HG03159 (cell line): ENCODE results near the gene C6orf89.
"Not testable (repeated sequence)": the region's sequence is repeated elsewhere in the genome, so short reads cannot be mapped to it uniquely, and the experiment has no call there.

ENCODE experiments used
- ATAC-seq: cut with Tn5 transposase; IDR thresholded peaks from one replicate; pipeline ENCODE4 v1.9.1; 2021; ENCODE audit warnings: mild to moderate bottlenecking, moderate library complexity; ENCODE audit not compliant: unreplicated experiment

C6orf89 gene

DNA sequence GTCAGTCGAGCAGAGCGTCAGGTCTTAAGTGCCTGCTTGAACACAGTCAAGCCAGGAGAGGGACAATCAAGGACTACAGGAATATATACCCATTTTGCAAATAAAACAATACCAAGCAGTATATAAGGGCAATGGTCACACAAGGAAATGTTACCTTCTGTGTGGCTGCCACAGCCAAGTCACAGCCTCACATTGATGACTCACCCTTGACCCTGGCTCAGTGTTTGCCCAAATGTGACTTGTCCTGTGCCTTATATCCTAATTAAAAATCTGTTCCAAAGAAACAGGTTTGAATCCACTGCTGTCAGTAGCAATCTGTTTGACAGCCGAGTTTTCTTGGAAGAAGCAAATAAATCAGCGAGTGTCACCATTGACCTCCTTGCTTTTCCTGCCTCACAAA is 34.3 kb downstream of the C6orf89 start:
- ATAC-seq: no peak

DNA sequence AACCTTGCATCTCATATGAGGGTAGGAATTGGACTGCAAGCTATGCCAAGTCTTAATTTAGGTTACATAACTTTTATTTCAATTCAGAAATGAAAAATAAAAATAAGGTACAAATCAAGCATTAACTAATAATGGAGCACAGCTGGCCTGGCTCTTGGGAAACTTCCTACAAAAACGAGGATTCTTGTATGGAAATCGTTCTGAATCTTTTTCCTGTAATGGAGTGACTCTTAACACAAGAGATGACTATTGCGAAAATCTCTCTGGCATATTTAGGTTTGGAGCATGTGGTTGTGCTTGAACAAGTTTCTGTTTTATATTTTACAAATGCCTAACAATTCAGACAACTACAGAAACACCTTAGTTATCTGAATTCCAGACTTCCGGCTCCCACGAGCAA is 34.8 kb downstream of the C6orf89 start:
- ATAC-seq: no peak

DNA sequence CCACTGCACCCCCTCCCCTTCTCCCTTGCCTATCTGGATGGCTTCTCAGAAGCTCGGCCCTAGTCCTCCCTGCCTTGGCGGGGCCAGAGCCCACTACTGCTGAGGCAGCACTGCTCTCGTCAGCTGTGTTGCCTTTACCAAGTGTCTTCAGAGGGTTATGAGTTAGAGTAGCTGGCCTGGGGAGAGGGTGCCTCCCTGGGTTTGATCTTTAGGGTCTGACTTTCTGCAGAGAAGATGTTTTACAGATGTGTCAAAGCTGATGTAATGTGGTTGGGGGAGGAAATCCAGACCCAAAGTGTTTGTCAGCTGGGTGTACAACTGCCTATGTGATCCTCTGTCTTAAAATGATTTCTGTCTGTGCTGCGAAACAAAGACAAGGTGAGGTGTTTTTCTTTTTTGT is 38.4 kb downstream of the C6orf89 start:
- ATAC-seq: no peak

DNA sequence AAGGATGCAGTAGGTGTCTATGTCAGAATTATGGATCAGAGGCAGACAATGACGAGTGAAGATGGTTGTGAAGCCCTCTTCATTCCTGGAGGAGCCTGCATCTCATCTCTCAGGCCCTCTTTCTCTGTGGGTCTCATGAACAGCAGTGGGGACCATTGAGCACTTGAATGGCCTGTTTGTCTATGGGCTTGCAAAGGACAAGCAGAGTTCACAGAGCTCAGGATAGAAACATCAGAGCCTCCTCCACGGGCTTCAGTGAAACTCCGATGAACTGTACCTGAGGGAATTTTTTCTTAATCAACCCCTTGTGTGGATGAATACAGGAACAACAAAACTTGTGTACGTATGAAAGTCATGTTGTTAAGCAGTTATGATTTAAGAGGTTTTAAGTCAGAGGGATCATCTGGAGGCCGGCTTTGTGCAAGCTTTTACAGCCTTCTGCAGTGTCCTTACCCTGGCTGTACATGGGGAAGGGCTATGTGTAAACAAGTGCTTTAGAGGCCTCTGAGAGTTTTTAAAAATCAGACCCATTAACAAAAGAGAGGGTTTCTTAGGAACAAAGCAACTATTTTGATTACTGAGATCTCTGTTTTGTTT is 39.1 kb downstream of the C6orf89 start:
- no peak for ATAC-seq

DNA sequence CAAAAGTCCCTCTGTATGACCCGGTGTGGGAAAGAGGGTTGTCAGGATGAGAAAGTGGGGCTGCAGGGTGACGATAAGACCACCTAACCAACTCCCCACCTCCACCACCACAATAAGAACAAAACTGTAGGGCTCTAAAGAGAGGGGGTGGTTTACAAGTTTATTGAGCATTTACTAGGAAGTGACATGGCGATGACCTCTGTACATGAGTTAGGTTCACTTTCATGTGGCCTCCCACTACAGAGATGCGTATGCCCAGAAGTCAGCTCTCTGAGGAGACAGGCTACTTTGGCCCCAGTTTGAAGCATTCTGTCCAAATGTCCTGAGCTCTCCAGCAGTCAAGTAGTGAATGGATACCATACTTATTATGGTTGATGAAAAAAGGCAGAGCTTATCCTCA is 40.1 kb downstream of the C6orf89 start:
- ATAC-seq: no peak

DNA sequence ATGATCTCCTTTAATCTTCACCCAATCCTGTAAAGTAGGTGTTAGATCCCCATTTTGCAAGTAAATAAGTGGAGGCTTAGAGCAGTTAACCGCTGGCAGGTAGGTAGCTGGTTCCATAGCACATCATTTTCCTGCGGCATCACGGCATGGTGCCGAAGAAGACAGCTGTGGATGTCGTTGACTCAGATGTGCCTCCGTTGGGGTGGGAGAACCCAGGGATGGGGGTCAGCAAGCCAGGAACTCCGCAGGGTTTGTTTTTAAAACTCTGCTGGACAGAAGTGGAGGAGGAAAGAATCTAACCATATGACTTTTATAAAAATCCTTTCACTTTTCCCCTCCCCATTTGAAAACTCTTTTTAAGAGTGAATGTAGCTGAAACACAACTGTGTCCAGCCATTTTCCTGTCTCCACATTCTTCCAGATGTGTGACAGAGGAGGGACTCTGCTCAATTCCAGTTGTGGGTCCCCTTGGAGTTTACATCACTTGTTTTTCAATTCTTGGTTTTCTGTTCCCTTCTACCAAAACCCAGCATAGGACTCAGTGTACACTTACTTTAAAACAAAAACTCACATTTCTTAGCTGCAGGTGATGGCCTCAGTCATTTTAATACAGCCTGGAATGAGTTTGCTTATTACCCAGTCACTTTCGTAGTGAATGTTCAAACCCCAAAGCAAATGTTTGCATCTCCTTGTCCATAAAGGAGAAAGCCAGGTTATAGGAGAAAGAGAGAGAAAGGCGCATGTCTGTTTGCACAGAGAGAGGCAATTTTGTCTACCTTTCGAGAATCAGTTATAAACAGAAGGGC is 41.2 kb downstream of the C6orf89 start:
- ATAC-seq: no peak

DNA sequence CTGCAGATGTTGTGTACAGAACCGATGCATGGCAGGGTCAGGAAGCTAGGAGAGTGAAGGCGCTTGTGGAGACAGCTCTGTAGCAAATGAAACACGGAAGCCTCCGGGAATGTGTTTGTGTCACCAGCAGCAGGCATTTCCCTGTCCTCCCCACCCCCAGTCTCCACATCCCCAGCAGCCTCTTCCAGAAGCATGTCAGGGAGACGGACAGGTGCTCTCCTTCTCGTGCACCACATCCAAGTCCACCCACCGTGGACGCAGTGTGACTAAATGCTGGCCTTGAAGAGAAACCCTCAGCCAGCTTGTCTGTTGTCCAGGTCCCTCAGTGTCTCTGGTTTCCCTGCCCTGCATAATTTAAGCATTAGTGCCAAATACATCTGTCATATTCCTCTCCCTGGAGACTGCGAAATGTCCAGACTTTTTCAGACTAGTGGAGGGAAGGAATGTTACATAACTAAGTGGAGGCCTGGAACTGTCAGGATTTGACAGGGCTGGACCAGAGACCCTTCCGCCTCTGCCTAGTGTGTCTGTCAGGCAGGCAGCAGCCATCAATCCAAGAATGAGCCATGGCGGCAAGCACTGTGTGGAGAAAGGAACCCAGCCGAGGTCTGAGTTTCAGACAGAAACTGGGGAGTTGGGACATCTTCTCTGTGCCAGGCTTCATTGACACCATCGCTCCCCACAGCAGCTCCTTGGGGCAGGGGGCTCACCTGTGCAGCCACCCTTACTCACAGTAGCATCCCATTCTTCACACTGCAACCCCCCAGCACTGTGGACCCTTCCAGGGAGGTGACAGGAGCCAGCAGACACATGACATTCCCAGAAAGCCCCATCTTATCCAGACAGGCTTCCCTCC is 42.2 kb downstream of the C6orf89 start:
- ATAC-seq: no peak

DNA sequence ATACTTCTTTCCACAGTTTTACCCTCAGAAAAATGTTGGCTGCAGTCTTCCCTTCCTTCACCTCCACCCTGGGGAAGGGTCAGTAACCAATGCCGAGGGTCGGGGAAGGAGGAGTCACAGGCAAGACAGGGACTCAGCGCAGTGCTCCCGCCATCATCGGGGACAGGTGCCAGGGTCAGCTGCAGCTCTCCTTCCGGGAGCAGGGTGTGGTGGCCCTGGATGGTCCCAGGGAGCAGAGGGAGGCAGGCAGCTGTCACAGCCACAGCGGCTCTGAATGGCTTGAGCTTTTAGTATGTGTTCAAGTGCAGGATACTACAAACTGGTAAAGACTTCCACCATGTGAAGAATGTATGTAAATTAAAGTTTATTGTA is 42.8 kb downstream of the C6orf89 start:
- ATAC-seq: no peak

DNA sequence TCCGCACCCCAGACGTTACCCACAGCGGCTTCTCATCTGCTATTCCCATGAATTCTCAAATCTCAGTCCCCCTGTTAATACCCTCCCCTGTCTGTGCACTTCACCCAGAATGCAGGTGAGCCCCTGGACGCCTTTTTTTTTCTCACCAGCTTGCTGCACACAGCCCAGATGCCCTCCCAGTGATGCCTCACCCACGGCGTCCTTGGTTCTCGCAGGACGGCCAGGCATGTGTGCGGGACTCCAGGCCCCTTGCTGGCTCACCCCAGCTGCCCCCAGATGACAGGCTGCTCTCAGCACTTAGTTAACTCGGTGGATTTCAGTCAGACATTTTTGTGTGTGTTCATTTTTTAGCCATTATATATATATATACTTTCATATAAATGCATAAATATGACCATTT is 43.4 kb downstream of the C6orf89 start:
- ATAC-seq: no peak

DNA sequence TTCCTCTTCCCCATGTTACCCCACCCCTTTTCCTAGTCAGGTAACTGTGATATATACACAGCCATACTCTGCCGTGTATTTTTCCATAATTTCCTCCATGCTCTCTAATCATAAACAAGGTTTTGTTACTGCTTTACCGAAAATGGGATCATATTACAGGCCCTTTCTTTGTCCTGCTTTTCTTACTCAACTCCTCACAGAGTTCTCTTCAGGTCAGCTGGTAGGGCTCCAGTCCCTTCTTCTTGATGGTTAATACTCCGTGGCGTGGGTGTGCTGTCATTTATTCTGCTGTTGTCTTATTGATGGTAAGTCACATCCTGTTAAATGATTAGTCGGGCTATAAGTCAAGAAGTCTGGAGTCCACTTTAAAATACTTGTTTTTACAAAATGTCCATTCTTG is 43.9 kb downstream of the C6orf89 start:
- no peak for ATAC-seq

DNA sequence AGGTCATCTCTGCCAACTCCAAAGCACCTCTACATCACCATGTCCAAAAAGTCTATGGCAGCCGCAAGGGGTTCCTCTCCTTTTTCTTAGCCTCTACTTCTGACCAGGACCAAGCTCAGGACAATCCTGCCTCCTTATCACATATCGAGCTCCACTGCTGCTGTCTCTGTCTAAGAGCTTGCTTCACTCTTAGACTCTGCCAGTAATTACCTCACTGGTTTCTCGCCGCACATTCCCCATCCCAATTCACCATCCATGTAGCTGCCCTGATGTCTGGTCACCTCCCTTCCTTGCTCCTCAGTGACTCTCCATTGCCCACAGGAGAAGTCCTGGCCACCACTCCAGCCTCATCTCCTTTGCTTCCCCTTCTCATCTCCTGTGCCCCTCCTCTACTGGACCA is 44.7 kb downstream of the C6orf89 start:
- ATAC-seq: no peak

DNA sequence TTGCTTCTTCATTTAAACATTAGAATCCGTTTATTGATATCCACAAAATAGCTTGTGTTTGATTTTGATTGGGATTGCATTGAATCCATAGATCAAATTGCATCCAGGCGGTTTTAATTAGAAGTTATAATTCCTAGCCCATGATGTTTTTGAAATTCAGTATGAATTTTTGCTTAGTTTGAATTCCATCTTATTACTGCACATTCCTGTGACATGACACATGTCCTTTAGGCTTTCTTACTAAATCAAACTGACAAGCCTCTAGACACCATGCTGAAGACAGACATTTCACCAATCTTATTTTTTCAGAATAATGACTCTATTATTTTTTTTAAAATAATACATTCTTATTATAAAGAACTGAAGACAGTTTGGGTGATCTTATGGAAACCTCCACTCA is 47.4 kb downstream of the C6orf89 start:
- ATAC-seq: no peak

DNA sequence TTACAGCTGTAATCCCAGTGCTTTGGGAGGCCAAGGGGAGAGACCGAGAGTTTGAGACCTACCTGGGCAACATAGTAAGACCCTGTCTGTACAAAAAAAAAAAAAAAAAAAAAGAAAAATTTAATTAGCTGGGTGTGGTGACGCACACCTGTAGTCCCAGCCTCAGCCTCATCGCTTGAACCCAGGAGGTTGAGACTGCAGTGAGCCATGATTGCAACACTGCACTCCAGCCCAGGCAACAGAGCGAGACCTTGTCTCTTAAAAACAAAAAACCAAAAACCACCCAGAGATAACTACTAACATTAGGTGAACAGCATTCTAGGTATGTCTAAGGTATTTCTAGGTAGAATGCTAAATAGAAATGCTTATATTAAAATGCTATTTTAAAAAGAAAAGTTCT is 47.8 kb downstream of the C6orf89 start:
- no peak for ATAC-seq

DNA sequence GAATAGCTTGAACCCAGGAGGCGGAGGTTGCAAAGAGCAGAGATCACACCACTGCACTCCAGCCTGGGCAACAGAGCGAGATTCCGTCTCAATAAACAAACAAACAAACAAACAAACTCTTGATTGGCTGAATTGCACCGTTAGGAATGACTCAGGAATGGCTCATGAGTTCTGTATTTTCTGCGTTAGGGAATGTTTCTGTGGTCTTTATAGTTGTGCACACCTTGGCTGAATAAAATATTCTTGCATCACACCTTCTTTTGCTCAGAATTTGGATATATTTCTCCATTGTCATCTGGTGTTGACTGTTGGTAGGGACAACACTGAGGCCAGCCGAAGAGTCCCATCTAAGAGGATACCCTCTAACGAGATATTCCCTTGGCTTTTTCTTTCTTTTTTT is 49.1 kb downstream of the C6orf89 start:
- ATAC-seq: no peak

DNA sequence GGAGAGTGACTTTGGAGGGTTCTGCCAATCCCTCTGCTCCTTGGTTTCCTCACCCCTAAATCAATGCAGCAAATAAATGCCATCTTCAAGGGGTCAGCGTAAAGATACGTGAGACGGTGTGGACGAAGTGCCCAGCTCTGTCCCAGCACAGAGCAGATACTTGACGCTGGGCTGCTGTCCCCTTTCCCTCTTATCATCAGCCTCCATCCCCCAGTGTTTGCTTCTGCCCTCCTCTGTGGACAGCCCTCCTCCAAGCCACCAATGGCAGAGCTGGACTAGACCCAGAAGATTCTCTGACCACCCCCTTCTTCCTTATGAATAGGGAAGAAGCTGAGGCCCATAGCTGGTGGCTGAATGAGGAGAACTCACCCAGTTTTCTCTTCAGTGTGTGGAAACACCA is 51.1 kb downstream of the C6orf89 start:
- no peak for ATAC-seq

DNA sequence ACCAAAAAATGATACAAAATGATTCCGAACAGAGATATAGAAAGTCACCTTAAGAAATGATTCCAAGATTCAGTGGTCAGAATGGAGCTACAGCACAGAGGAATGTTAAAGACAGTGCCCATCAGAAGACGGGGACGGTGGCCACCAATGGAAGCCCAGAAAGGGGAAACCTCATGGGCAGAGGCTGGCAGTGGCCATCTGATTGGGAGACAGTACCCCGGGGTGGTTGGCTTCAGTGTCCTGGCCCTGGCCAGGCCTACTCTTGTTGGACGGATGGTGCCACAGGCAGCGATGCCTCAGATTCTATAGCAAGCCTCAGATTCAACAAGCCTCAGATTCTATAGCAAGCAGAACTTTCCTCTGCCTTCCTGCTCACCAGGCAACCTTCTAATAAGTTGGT is 52.1 kb downstream of the C6orf89 start:
- ATAC-seq: no peak

DNA sequence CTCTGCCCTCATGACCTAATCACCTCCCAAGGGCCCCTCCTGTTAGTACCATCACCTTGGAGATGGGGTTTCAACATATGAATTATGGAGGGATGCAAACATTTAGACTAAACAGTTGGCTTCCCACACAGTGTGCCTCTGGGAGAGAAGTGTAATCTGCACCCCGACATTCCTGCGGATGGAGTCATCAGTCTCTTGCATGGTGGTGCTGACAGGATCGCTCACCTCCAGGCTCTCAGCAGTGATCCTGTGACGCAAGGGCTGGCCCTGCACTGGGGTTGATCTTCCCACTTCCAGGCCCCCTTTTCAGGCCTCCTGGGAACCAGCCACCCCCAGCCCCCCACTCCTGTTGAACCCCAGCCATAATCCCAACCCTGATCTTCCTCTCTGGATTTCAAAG is 52.8 kb downstream of the C6orf89 start:
- ATAC-seq: no peak

DNA sequence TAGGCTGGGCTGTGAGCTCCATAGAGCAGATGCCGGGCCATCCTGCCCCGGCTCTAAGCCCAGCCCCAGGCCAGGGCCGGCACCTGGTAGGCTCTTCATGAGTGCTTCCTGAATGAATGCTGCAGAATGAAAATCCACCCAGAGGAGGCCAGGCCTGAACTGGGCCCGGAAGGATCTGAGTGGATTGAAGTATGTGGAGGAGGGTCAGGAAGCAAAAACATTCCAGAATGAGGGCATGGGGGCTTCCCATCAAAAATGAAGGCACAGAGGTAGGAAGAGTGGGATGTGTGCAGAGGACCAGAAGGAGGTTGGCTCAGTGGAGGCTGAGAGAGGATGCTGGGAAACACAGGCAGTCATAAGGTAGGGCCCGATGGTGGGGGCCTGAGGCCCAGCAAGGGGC is 53.3 kb downstream of the C6orf89 start:
- not testable (repeated sequence) for ATAC-seq

DNA sequence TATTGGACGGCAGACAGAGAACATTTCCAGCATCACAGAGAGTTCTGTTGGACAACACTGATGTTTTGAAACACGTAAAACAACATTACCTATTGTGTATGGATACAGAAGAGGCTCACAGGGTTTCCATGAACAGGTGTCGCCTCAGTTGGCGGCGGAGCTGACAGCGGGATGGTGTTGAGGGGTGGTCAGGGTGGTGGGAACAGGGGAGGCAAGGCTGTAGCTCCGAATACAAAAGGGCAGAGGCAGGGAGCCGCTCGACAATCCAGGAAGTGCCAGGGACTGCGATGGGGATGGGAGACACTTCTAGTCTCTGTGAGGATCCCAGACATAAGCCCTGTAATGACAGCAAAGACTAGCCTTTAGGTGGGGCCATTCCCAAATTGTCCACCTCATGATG is 54.3 kb downstream of the C6orf89 start:
- ATAC-seq: no peak

DNA sequence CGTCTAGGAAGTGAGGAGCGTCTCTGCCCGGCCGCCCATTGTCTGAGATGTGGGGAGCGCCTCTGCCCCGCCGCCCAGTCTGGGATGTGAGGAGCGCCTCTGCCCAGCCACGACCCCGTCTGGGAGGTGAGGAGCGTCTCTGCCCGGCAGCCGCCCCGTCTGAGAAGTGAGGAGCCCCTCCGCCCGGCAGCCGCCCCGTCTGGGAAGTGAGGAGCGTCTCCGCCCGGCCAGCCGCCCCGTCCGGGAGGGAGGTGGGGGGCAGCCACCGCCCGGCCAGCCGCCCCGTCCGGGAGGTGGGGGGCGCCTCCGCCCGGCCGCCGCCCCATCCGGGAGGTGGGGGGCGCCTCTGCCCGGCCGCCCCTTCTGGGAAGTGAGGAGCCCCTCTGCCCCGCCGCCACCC is 55.8 kb downstream of the C6orf89 start:
- ATAC-seq: not testable (repeated sequence)

DNA sequence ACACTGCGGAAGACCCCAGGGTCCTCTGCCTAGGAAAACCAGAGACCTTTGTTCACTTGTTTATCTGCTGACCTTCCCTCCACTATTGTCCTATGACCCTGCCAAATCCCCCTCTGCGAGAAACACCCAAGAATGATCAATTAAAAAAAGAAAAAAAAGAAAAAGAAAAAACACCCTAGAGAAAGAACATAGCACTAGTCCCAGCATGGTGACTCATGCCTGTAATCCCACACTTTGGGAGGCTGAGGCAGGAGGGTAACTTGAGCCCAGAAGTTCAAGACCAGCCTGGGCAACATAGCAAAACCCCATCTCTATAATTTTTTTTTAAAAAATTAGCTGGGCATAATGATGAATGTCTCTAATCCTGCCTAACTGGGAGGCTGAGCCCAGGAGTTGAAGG is 56.6 kb downstream of the C6orf89 start:
- not testable (repeated sequence) for ATAC-seq

DNA sequence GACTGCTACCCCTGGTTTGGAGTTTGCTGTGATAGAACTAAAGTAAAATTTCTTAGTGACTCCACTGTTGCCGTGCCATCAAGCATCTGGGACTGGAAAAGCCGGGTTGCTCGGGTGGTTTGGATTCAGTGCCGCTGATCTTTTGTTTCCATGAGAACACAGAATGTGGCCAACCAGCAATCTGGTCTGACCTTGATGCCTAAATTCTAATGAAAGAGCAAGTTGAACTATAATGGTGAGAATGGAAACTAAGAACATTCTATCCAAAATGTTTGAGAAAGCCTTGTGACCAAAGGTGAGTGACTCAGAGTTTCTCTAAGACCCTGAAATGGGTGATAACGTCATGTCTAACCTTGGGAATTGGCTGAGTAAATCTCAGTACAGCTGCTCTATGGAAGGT is 58.9 kb downstream of the C6orf89 start:
- no peak for ATAC-seq
